ENCODE measurements around the gene MBNL1.

DNA sequence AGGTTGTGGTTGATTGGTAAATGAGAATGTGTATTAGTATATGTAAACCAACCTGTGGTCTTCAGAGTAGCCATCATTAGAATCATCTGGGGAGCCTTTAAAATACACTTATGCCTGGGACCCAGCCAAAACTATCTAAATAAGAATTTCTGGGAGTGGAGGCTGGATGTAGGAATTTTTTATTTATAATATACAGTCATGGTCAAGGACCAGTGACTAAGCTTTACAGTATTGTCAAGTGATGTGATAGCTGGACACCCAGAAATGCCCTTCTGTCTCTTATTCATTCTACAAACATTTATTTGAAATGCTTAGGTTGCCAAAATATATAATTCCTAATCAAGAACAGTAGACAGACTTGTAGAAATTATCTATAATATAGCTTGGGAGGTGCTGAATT is 132.2 kb downstream of the MBNL1 start:
- TF ChIP-seq, protein P1, sequence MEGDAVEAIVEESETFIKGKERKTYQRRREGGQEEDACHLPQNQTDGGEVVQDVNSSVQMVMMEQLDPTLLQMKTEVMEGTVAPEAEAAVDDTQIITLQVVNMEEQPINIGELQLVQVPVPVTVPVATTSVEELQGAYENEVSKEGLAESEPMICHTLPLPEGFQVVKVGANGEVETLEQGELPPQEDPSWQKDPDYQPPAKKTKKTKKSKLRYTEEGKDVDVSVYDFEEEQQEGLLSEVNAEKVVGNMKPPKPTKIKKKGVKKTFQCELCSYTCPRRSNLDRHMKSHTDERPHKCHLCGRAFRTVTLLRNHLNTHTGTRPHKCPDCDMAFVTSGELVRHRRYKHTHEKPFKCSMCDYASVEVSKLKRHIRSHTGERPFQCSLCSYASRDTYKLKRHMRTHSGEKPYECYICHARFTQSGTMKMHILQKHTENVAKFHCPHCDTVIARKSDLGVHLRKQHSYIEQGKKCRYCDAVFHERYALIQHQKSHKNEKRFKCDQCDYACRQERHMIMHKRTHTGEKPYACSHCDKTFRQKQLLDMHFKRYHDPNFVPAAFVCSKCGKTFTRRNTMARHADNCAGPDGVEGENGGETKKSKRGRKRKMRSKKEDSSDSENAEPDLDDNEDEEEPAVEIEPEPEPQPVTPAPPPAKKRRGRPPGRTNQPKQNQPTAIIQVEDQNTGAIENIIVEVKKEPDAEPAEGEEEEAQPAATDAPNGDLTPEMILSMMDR (optimal IDR thresholded peaks at IDR 0.05 in 1 of 3, IDR thresholded peaks at IDR 0.05 in 1 of 3, conservative IDR thresholded peaks at IDR 0.05 in 1 of 3; ENCODE audit: extremely low read depth in 1 of 3, insufficient read depth in 2 of 3, low read length in 3 of 3) = no peak
- no peak for TF ChIP-seq EZH2 (IDR thresholded peaks at IDR 0.05; ENCODE audit: low read length)
